WTC11 (cell line): ENCODE results near the gene KLHDC8A. TPM values are rescaled to one million over a fixed set of nuclear protein-coding genes. Genes with fewer than 3 reads are reported as not detected.
"Not testable (repeated sequence)": the region's sequence is repeated elsewhere in the genome, so short reads cannot be mapped to it uniquely, and the experiment has no call there.

Source experiments
- ATAC-seq: fragments of 200-7000 bp; cut with Tn5 transposase; 2 replicates; pipeline ENCODE4 v1.10.0; 2021; ENCODE audit warnings: mild to moderate bottlenecking, moderate library complexity
- CTCF ChIA-PET: fragments of 300-600 bp; sonication (Branson Sonifier 250); formaldehyde crosslinking; loops from one replicate; lab custom pipeline; 2021; ENCODE audit warnings: antibody characterized with exemption; lab: Charles Lee
- POLR2A ChIA-PET: fragments of 350-600 bp; sonication (Branson Sonifier 250); formaldehyde crosslinking; loops from one replicate; lab custom pipeline; 2021; ENCODE audit warnings: antibody characterized with exemption; lab: Charles Lee
- DNase-seq: peaks from one replicate; pipeline ENCODE4 v3.0.0; 2021; ENCODE audit warnings: low spot score
- H3K27ac Mint-ChIP-seq: 2 replicates; pipeline ENCODE4 v1.8.0; 2021; ENCODE audit warnings: mixed read lengths
- H3K27me3 Mint-ChIP-seq: 2 replicates; pipeline ENCODE4 v1.8.0; 2021; ENCODE audit warnings: low read depth, mild to moderate bottlenecking, moderate library complexity, mixed read lengths
- H3K36me3 Mint-ChIP-seq: 2 replicates; pipeline ENCODE4 v1.8.0; 2021; ENCODE audit warnings: mixed read lengths
- H3K4me1 Mint-ChIP-seq: 2 replicates; pipeline ENCODE4 v1.8.0; 2022; ENCODE audit warnings: mixed read lengths
- H3K4me3 Mint-ChIP-seq: 2 replicates; pipeline ENCODE4 v1.8.0; 2021; ENCODE audit warnings: mild to moderate bottlenecking, moderate library complexity, mixed read lengths
- H3K9me3 Mint-ChIP-seq: 2 replicates; pipeline ENCODE4 v1.8.0; 2021; ENCODE audit warnings: mixed read lengths
- ETV6 ChIP-seq: sonication (generic); formaldehyde crosslinking; IDR thresholded peaks from 2 replicates; pipeline ENCODE4 v1.8.1; 2022; ENCODE audit warnings: mild to moderate bottlenecking, missing genetic modification reagents
- NR2C2 ChIP-seq: sonication (generic); formaldehyde crosslinking; IDR thresholded peaks from 2 replicates; pipeline ENCODE4 v1.8.0; 2022; ENCODE audit warnings: mild to moderate bottlenecking, missing genetic modification reagents
- SMAD4 ChIP-seq: sonication (generic); formaldehyde crosslinking; IDR thresholded peaks from 2 replicates; pipeline ENCODE4 v1.8.0; 2022; ENCODE audit warnings: mild to moderate bottlenecking, missing genetic modification reagents
- total RNA-seq: library from RNA; stranded (reverse); gene quantifications from 3 replicates; pipeline ENCODE4 v1.2.3, GENCODE V29; 2021
- TF ChIP-seq, protein P1 (sequence below): sonication (generic); formaldehyde crosslinking; IDR thresholded peaks from 2 replicates; pipeline ENCODE4 v1.8.1; 2022; ENCODE audit warnings: missing genetic modification reagents, borderline replicate concordance
- TF ChIP-seq, protein P2 (sequence below): sonication (generic); formaldehyde crosslinking; IDR thresholded peaks from 2 replicates; pipeline ENCODE4 v1.8.1; 2022; ENCODE audit warnings: mild to moderate bottlenecking, moderate library complexity, missing genetic modification reagents
- TF ChIP-seq, protein P3 (sequence below): sonication (generic); formaldehyde crosslinking; IDR thresholded peaks from 2 replicates; pipeline ENCODE4 v1.8.1; 2023; ENCODE audit warnings: mild to moderate bottlenecking, missing genetic modification reagents
- TF ChIP-seq, protein P4 (sequence below): fragments of 250-450 bp; sonication (Bioruptor Pico); IDR thresholded peaks from 2 replicates; pipeline ENCODE4 v1.9.0; 2021; ENCODE audit warnings: mild to moderate bottlenecking
- TF ChIP-seq, protein P5 (sequence below): sonication (generic); formaldehyde crosslinking; IDR thresholded peaks from 2 replicates; pipeline ENCODE4 v1.8.0; 2022; ENCODE audit warnings: mild to moderate bottlenecking, missing genetic modification reagents

Gene KLHDC8A
- total RNA-seq, 1 experiment from 2014 or later: 1.7 TPM

DNA sequence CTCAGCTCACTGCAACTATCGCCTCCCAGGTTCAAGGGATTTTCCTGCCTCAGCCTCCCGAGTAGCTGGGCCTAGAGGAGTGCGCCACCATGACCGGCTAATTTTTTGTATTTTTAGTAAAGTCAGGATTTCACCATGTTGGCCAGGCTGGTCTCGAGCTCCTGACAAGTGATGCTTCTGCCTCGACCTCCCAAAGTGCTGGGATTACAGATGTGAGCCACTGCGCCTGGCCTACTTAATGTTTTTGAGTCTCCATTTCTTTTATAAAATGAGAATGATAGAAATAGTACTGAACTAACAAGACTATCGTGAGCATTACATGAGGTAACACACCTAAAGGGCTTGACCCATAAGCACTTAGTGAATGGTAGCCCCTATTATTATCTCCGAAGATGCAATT is 56.6 kb downstream of the KLHDC8A start:
- CTCF ChIA-PET: interaction anchor here (0.9 to 8.7 kb wide), 10 partner anchors 12 to 185 kb away, joined by 3 to 114 read pairs (median 10); partner anchors contain the start of gene TMCC2
- peaks cover 73% of the 10 kb centered on the region for H3K4me1 Mint-ChIP-seq

DNA sequence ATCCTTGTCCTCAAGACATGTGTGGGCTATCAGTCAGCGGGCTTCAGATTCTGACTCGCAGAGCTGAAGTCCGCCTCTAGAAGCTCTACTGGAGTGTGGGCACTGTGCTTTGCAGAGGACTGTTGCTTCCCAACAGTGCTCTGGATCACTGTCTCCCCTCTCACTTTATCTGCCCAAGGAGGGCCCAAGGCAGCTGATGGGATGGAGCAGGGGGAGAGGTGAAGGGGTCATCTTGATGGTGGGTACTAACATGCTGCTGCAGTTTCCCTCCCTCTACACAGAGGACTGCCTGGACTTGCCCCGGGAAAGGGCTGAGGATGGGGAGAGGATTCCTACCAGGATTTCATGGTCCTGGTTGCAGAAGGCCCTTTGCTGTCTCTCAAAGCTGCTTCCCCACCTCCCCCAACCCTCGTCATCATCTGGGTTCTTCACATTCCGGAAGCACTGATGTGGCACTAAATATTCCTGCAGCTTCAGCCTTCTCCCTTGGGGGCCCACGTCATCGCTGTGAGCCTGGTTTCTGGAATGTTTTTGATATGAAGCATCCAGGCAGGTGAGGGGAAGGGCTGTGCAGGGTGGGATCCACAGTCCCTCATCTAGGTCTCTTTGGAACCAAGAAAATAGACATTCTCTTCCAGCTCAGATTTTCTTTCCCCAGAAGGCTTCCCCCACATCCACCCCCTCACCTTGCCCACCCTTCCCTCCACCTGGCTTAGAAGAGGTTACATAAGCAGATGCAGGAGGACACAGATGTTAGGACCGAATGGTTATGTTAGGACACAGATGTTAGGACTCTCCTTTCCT is 58.3 kb downstream of the KLHDC8A start:
- no peak overlapping the region for H3K4me3 Mint-ChIP-seq

More for the DNA sequence above, 56.6 kb downstream of the KLHDC8A start:
- peak overlapping the region; percentile 54; the same call in 1 of the 2 replicates for H3K4me3 Mint-ChIP-seq
- H3K36me3 Mint-ChIP-seq: peaks cover 19% of the 10 kb centered on the region
- ATAC-seq (no peak), DNase-seq (no peak)
- TF ChIP-seq NR2C2 (CRISPR knock-in tag): no peak
- TF ChIP-seq, protein P1, sequence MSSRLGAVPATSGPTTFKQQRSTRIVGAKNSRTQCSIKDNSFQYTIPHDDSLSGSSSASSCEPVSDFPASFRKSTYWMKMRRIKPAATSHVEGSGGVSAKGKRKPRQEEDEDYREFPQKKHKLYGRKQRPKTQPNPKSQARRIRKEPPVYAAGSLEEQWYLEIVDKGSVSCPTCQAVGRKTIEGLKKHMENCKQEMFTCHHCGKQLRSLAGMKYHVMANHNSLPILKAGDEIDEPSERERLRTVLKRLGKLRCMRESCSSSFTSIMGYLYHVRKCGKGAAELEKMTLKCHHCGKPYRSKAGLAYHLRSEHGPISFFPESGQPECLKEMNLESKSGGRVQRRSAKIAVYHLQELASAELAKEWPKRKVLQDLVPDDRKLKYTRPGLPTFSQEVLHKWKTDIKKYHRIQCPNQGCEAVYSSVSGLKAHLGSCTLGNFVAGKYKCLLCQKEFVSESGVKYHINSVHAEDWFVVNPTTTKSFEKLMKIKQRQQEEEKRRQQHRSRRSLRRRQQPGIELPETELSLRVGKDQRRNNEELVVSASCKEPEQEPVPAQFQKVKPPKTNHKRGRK (CRISPR knock-in tag): no peak
- TF ChIP-seq, protein P2, sequence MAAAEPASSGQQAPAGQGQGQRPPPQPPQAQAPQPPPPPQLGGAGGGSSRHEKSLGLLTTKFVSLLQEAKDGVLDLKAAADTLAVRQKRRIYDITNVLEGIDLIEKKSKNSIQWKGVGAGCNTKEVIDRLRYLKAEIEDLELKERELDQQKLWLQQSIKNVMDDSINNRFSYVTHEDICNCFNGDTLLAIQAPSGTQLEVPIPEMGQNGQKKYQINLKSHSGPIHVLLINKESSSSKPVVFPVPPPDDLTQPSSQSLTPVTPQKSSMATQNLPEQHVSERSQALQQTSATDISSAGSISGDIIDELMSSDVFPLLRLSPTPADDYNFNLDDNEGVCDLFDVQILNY (CRISPR knock-in tag): no peak
- TF ChIP-seq, protein P3, sequence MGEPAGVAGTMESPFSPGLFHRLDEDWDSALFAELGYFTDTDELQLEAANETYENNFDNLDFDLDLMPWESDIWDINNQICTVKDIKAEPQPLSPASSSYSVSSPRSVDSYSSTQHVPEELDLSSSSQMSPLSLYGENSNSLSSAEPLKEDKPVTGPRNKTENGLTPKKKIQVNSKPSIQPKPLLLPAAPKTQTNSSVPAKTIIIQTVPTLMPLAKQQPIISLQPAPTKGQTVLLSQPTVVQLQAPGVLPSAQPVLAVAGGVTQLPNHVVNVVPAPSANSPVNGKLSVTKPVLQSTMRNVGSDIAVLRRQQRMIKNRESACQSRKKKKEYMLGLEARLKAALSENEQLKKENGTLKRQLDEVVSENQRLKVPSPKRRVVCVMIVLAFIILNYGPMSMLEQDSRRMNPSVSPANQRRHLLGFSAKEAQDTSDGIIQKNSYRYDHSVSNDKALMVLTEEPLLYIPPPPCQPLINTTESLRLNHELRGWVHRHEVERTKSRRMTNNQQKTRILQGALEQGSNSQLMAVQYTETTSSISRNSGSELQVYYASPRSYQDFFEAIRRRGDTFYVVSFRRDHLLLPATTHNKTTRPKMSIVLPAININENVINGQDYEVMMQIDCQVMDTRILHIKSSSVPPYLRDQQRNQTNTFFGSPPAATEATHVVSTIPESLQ: no peak
- TF ChIP-seq, protein P4, sequence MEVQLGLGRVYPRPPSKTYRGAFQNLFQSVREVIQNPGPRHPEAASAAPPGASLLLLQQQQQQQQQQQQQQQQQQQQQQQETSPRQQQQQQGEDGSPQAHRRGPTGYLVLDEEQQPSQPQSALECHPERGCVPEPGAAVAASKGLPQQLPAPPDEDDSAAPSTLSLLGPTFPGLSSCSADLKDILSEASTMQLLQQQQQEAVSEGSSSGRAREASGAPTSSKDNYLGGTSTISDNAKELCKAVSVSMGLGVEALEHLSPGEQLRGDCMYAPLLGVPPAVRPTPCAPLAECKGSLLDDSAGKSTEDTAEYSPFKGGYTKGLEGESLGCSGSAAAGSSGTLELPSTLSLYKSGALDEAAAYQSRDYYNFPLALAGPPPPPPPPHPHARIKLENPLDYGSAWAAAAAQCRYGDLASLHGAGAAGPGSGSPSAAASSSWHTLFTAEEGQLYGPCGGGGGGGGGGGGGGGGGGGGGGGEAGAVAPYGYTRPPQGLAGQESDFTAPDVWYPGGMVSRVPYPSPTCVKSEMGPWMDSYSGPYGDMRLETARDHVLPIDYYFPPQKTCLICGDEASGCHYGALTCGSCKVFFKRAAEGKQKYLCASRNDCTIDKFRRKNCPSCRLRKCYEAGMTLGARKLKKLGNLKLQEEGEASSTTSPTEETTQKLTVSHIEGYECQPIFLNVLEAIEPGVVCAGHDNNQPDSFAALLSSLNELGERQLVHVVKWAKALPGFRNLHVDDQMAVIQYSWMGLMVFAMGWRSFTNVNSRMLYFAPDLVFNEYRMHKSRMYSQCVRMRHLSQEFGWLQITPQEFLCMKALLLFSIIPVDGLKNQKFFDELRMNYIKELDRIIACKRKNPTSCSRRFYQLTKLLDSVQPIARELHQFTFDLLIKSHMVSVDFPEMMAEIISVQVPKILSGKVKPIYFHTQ (CRISPR knock-in tag): peak; percentile 40; the same call in 1 of the 2 replicates
- no peaks in the 10 kb centered on the region for H3K9me3 Mint-ChIP-seq
- H3K27ac Mint-ChIP-seq: peak overlapping the region; percentile 100
- no peaks in the 10 kb centered on the region for H3K27me3 Mint-ChIP-seq
- POLR2A ChIA-PET: interaction anchor here (0.9 to 7.7 kb wide), 8 partner anchors 12 to 238 kb away, joined by 3 to 186 read pairs (median 16); partner anchors contain the start of genes NUAK2 and TMCC2

DNA sequence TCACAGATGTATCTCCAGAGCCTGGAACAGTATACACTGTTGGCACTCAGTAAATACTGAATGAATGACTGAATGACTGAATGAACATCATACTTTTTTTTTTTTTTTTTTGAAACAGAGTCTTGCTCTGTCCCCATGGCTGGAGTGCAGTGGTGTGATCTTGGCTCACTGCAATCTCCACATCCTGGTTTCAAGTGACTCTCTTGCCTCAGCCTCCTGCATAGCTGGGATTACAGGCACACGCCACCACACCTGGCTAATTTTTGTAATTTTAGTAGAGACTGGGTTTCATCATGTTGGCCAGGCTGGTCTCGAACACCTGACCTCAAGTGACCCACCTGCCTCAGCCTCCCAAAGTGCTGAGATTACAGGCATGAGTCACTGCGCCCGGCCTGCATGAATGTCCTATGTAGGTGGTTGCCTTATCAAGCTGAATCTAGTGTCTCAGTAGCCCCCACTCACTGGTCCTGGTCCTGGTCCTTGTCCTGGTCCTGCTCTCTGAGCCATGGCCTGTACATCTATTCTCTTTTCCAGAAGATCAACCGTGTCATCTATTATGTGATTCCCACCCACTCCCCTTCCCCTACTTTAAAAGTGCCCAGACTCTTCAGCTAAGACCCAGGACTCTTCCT is 59.1 kb downstream of the KLHDC8A start:
- not testable (repeated sequence) for H3K36me3 Mint-ChIP-seq, ATAC-seq, DNase-seq, H3K9me3 Mint-ChIP-seq, H3K27me3 Mint-ChIP-seq, H3K4me3 Mint-ChIP-seq
- Mint-ChIP-seq H3K27ac (peak overlapping the region; percentile 95), H3K4me1 (peaks cover 82% of the 10 kb centered on the region)
- ChIA-PET CTCF (interaction anchor here (1.3 to 8.7 kb wide), 6 partner anchors 11 to 57 kb away, joined by 5 to 114 read pairs (median 7); no protein-coding TSS in a partner anchor), POLR2A (interaction anchor here (0.5 to 7.7 kb wide), 5 partner anchors 10 to 290 kb away, joined by 4 to 186 read pairs (median 46); partner anchors contain the start of gene NUAK2)

More for the DNA sequence above, 58.3 kb downstream of the KLHDC8A start:
- Mint-ChIP-seq H3K27ac (peak overlapping the region; percentile 95), H3K27me3 (no peaks in the 10 kb centered on the region), H3K36me3 (peaks cover 7% of the 10 kb centered on the region; the same call in 1 of the 2 replicates), H3K9me3 (no peaks in the 10 kb centered on the region), H3K4me1 (peaks cover 84% of the 10 kb centered on the region)
- no peak for ATAC-seq
- 0 out of 2 replicates have a peak, but pooled peaks have one; percentile 9 for TF ChIP-seq ETV6 (CRISPR knock-in tag)
- no peak for TF ChIP-seq SMAD4
- TF ChIP-seq, protein P5, sequence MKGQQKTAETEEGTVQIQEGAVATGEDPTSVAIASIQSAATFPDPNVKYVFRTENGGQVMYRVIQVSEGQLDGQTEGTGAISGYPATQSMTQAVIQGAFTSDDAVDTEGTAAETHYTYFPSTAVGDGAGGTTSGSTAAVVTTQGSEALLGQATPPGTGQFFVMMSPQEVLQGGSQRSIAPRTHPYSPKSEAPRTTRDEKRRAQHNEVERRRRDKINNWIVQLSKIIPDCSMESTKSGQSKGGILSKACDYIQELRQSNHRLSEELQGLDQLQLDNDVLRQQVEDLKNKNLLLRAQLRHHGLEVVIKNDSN (CRISPR knock-in tag): no peak
- ChIA-PET POLR2A (interaction anchor here (0.5 to 7.7 kb wide), 5 partner anchors 11 to 290 kb away, joined by 4 to 186 read pairs (median 46); partner anchors contain the start of gene NUAK2), CTCF (interaction anchor here (0.6 to 8.7 kb wide), 9 partner anchors 12 to 109 kb away, joined by 3 to 114 read pairs (median 6); no protein-coding TSS in a partner anchor)
- DNase-seq: peak; percentile 67
